PC-3 (cell line): Measurements from ENCODE around the gene CIROP. TPM values are rescaled to one million over a fixed set of nuclear protein-coding genes. Genes with fewer than 3 reads are reported as not detected.

Source experiments
- ATAC-seq: fragments of 200-7000 bp; cut with Tn5 transposase; 2 replicates; pipeline ENCODE4 v1.9.1; 2020; ENCODE audit warnings: mild to moderate bottlenecking, moderate library complexity
- BruUV-seq: library from RNA; stranded (reverse); fragments of 400-500 nt; replicated peaks from 2 replicates; lab custom pipeline; 2021; lab: Mats Ljungman, UMichigan
- CTCF ChIA-PET: fragments of 300-600 bp; sonication (Branson Sonifier 250); formaldehyde crosslinking; loops from one replicate; lab custom pipeline; 2022; ENCODE audit warnings: antibody characterized with exemption; lab: Charles Lee
- POLR2A ChIA-PET: fragments of 300-600 bp; sonication (Branson Sonifier 250); formaldehyde crosslinking; loops from one replicate; lab custom pipeline; 2022; ENCODE audit warnings: antibody characterized with exemption; ENCODE audit not compliant: unreplicated experiment; lab: Charles Lee
- DNase-seq: peaks from one replicate; pipeline ENCODE4 v3.0.0-alpha.2; 2015
- H2AFZ ChIP-seq: fragments of 300-600 bp; sonication (generic); 2 replicates; pipeline ENCODE4 v1.6.0; 2016; ENCODE audit warnings: antibody characterized with exemption, low read length
- H3F3A ChIP-seq: fragments of 300-600 bp; sonication (generic); one replicate; pipeline ENCODE4 v1.6.0; 2017; ENCODE audit warnings: antibody characterized with exemption, low read length, control low read depth, mild to moderate bottlenecking; ENCODE audit not compliant: unreplicated experiment
- H3K27ac ChIP-seq: fragments of 300-600 bp; sonication (generic); 2 replicates; pipeline ENCODE4 v1.5.1; 2016; ENCODE audit warnings: mild to moderate bottlenecking, low read length
- H3K27me3 ChIP-seq: fragments of 300-600 bp; sonication (generic); 2 replicates; pipeline ENCODE4 v1.6.1; 2016; ENCODE audit warnings: low read length, mixed read lengths
- H3K36me3 ChIP-seq: fragments of 300-600 bp; sonication (generic); 2 replicates; pipeline ENCODE4 v1.6.1; 2016; ENCODE audit warnings: low read depth, mixed run types, low read length, mixed read lengths
- H3K4me1 ChIP-seq: fragments of 300-600 bp; sonication (generic); 2 replicates; pipeline ENCODE4 v1.5.1; 2016; ENCODE audit warnings: low read length; ENCODE audit not compliant: insufficient read depth
- H3K4me2 ChIP-seq: fragments of 300-600 bp; sonication (generic); 2 replicates; pipeline ENCODE4 v1.6.0; 2016; ENCODE audit warnings: low read length
- H3K4me3 ChIP-seq: fragments of 300-600 bp; sonication (generic); 2 replicates; pipeline ENCODE4 v1.5.1; 2016; ENCODE audit warnings: mild to moderate bottlenecking, low read length, mixed read lengths
- H3K79me2 ChIP-seq: fragments of 300-600 bp; sonication (generic); 2 replicates; pipeline ENCODE4 v1.6.1; 2017; ENCODE audit warnings: low read length, mixed read lengths
- H3K9ac ChIP-seq: fragments of 300-600 bp; sonication (generic); 2 replicates; pipeline ENCODE4 v1.6.0; 2016; ENCODE audit warnings: mild to moderate bottlenecking, low read length
- H3K9me2 ChIP-seq: fragments of 300-600 bp; sonication (generic); replicated peaks from 2 replicates; pipeline ENCODE4 v1.6.1; 2016; ENCODE audit warnings: mixed run types, low read length, mixed read lengths
- H3K9me3 ChIP-seq: fragments of 300-600 bp; sonication (generic); 2 replicates; pipeline ENCODE4 v1.6.1; 2016; ENCODE audit warnings: low read length, mixed read lengths
- H4K20me1 ChIP-seq: fragments of 300-600 bp; sonication (generic); 2 replicates; pipeline ENCODE4 v1.6.1; 2016; ENCODE audit warnings: low read length, mixed read lengths
- EZH2 ChIP-seq: fragments of 300-600 bp; sonication (generic); IDR thresholded peaks from one replicate; pipeline ENCODE4 v1.6.1; 2017; ENCODE audit warnings: antibody characterized with exemption, mild to moderate bottlenecking, low read length; ENCODE audit not compliant: unreplicated experiment
- EZH2phosphoT487 ChIP-seq: fragments of 300-600 bp; sonication (generic); IDR thresholded peaks from 2 replicates; pipeline ENCODE4 v1.6.1; 2018; ENCODE audit warnings: mild to moderate bottlenecking, antibody characterized with exemption, low read length, borderline replicate concordance
- intact Hi-C: fragments of 100-400 bp; cut with micrococcal nuclease; formaldehyde crosslinking; loops from 2 replicates; pipeline ENCODE4 v1.9.0; 2023
- total RNA-seq: library from RNA; depleted of rRNA; stranded (reverse); fragments of >200 nt; gene quantifications from 2 replicates; pipeline ENCODE4 v1.2.3, GENCODE V29; 2014
- TF ChIP-seq, protein P1 (sequence below): fragments of 300-600 bp; sonication (generic); conservative IDR thresholded peaks from 2 replicates; pipeline ENCODE4 v1.5.1; 2017; ENCODE audit warnings: antibody characterized with exemption, low read depth, mild to moderate bottlenecking, low read length

CIROP gene
- total RNA-seq, 1 experiment from 2014 or later, result not detected

DNA sequence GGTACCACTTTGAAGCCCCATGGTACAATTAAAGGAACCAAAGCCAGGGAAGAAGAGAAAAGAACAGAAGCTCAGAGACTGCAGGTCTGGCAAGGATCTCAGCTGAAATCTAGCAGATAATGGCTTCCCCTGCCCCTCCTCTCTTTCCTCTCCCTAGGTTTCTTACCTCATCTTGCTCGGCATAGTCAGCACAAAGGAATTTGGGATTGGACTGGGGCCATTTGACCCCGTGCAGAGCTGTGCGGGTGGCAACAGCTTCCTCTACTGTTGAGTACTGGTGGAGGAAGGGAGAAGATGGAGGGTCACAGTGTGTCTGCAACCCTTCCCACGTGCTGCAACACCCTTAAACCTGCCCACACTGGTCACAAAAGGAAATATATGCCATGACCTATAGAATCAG, 42.8 kb downstream of the CIROP start:
- ChIA-PET POLR2A (interaction anchor here (0.5 kb wide), 1 partner anchor 20 kb away, joined by 3 read pairs; no protein-coding TSS in a partner anchor), CTCF (interaction anchor here (1.2 to 2.0 kb wide), 3 partner anchors 10 to 76 kb away, joined by 4 to 7 read pairs (median 4); partner anchors contain the start of genes ACIN1 and C14orf119)
- H3K27me3 ChIP-seq, result no peaks in the 10 kb centered on the region
- H3K9ac ChIP-seq, result no peak overlapping the region
- peaks cover 25% of the 10 kb centered on the region for H3K4me1 ChIP-seq
- H3K36me3 ChIP-seq, result peaks cover 61% of the 10 kb centered on the region
- H4K20me1 ChIP-seq, result peaks cover 14% of the 10 kb centered on the region; the same call in 1 of the 2 replicates
- peak; percentile 37 for ATAC-seq
- no peaks in the 10 kb centered on the region for H3K9me3 ChIP-seq
- intact Hi-C loops, result loop anchor here (5.0 kb wide), 1 partner anchor 505 kb away; no protein-coding TSS in a partner anchor
- peaks cover 19% of the 10 kb centered on the region for H3K79me2 ChIP-seq
- TF ChIP-seq, protein P1, sequence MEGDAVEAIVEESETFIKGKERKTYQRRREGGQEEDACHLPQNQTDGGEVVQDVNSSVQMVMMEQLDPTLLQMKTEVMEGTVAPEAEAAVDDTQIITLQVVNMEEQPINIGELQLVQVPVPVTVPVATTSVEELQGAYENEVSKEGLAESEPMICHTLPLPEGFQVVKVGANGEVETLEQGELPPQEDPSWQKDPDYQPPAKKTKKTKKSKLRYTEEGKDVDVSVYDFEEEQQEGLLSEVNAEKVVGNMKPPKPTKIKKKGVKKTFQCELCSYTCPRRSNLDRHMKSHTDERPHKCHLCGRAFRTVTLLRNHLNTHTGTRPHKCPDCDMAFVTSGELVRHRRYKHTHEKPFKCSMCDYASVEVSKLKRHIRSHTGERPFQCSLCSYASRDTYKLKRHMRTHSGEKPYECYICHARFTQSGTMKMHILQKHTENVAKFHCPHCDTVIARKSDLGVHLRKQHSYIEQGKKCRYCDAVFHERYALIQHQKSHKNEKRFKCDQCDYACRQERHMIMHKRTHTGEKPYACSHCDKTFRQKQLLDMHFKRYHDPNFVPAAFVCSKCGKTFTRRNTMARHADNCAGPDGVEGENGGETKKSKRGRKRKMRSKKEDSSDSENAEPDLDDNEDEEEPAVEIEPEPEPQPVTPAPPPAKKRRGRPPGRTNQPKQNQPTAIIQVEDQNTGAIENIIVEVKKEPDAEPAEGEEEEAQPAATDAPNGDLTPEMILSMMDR, result no peak
- TF ChIP-seq EZH2phosphoT487 (no peak), EZH2 (no peak)
- peak overlapping the region; percentile 14; the same call in 1 of the 2 replicates for H3K4me2 ChIP-seq
- DNase-seq, result peak; percentile 96
- no peak overlapping the region for H3K4me3 ChIP-seq
- H2AFZ ChIP-seq, result no peak overlapping the region
- H3K27ac ChIP-seq, result no peak overlapping the region
- H3K9me2 ChIP-seq, result no peaks in the 10 kb centered on the region
- no TSS peak for BruUV-seq
- peaks cover 15% of the 10 kb centered on the region for H3F3A ChIP-seq

DNA sequence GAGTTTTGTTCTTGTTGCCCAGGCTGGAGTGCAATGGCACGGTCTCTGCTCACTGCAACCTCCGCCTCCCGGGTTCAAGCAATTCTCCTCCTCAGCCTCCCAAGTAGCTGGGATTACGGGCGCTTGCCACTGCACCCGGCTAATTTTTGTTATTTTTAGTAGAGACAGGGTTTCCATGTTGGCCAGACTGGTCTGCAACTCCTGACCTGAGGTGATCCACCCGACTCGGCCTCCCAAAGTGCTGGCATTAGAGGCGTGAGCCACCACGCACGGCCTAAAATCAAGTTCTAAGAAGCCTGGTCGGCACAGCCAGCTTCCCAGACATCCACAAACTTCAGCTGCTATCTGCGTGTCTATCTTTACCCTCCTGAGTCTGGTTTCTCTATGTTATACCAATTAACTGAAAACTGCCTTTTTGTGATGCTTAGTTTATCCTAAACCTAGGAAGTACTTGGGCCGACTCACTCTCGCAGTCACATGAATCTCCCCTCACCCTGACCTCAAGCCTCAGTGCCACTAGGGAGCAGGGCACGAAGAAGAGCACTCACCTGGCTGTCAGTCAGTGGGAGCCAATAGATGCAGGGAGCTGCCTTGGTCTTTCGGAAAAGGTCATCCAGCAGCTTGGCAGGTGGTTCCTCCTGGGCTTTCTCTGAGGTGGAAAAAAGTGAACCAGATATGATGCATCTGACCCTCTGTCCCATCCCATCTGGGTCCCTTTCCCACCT, 44.1 kb downstream of the CIROP start:
- peaks cover 15% of the 10 kb centered on the region for H3F3A ChIP-seq
- CTCF ChIA-PET, result no interaction called here
- DNase-seq, result no peak
- no peak overlapping the region for H3K4me2 ChIP-seq
- peaks cover 2% of the 10 kb centered on the region; the same call in 1 of the 2 replicates for H4K20me1 ChIP-seq
- POLR2A ChIA-PET, result no interaction called here
- ATAC-seq, result no peak
- H3K79me2 ChIP-seq, result peaks cover 7% of the 10 kb centered on the region
- no peak overlapping the region for H3K9ac ChIP-seq
- TF ChIP-seq EZH2phosphoT487 (no peak), EZH2 (no peak)
- TF ChIP-seq, protein P1, result no peak
- no peak overlapping the region for H3K4me3 ChIP-seq
- H3K27ac ChIP-seq, result no peak overlapping the region
- no peaks in the 10 kb centered on the region for H3K9me2 ChIP-seq
- H3K4me1 ChIP-seq, result peaks cover 32% of the 10 kb centered on the region
- peaks cover 48% of the 10 kb centered on the region for H3K36me3 ChIP-seq
- H3K9me3 ChIP-seq, result no peaks in the 10 kb centered on the region
- intact Hi-C loops, result loop anchor here (5.0 kb wide), 1 partner anchor 503 kb away; no protein-coding TSS in a partner anchor
- no peak overlapping the region for H2AFZ ChIP-seq
- BruUV-seq, result no TSS peak
- H3K27me3 ChIP-seq, result no peaks in the 10 kb centered on the region
